Panc1 (cell line): ENCODE results near the gene ABCC3. TPM values are rescaled to one million over a fixed set of nuclear protein-coding genes. Genes with fewer than 3 reads are reported as not detected.

Source experiments
- ATAC-seq: fragments of 200-7000 bp; cut with Tn5 transposase; 2 replicates; pipeline ENCODE4 v1.9.1; 2020; ENCODE audit warnings: mild to moderate bottlenecking, moderate library complexity
- BruUV-seq: library from RNA; stranded (reverse); fragments of 400-500 nt; replicated peaks from 2 replicates; lab custom pipeline; 2021; lab: Mats Ljungman, UMichigan
- CTCF ChIA-PET: fragments of 300-600 bp; sonication (Branson Sonifier 250); formaldehyde crosslinking; loops from one replicate; lab custom pipeline; 2022; ENCODE audit warnings: antibody characterized with exemption; lab: Charles Lee
- POLR2A ChIA-PET: fragments of 300-600 bp; sonication (Branson Sonifier 250); formaldehyde crosslinking; loops from one replicate; lab custom pipeline; 2022; ENCODE audit warnings: antibody characterized with exemption; lab: Charles Lee
- DNase-seq: peaks from one replicate; pipeline ENCODE4 v3.0.0-alpha.2; 2010; ENCODE audit warnings: low read depth, low spot score
- H3K27ac ChIP-seq: 2 replicates; pipeline ENCODE4 v1.5.1; 2011; ENCODE audit warnings: mild to moderate bottlenecking, low read length, inconsistent platforms
- H3K27me3 ChIP-seq: fragments of 200-500 bp; sonication (Bioruptor generic); 2 replicates; pipeline ENCODE4 v1.6.0; 2014; ENCODE audit warnings: low read length, inconsistent platforms; ENCODE audit not compliant: control insufficient read depth, insufficient read depth
- H3K36me3 ChIP-seq: fragments of 200-500 bp; sonication (Bioruptor generic); 2 replicates; pipeline ENCODE4 v1.5.1; 2014; ENCODE audit warnings: inconsistent platforms, mild to moderate bottlenecking, low read length, moderate library complexity; ENCODE audit not compliant: control insufficient read depth, insufficient read depth
- H3K4me1 ChIP-seq: 2 replicates; pipeline ENCODE4 v1.5.1; 2011; ENCODE audit warnings: inconsistent platforms, mild to moderate bottlenecking, low read length, moderate library complexity; ENCODE audit not compliant: control insufficient read depth, insufficient read depth
- H3K4me3 ChIP-seq, 2 experiments: 2 replicates each; pipeline ENCODE4 v1.5.1; 2011 to 2012; ENCODE audit warnings: low read depth in 2 of 2, low read length in 2 of 2, mild to moderate bottlenecking in 2 of 2, inconsistent platforms in 1 of 2, moderate library complexity in 1 of 2
- H3K9me3 ChIP-seq: fragments of 200-500 bp; sonication (Bioruptor generic); 2 replicates; pipeline ENCODE4 v1.5.1; 2014; ENCODE audit warnings: low read depth, mild to moderate bottlenecking, inconsistent platforms, low read length, moderate library complexity; ENCODE audit not compliant: control insufficient read depth, insufficient read depth
- CTCF ChIP-seq: fragments of 450-650 bp; IDR thresholded peaks from 2 replicates; pipeline ENCODE4 v1.5.1; 2017; ENCODE audit warnings: mild to moderate bottlenecking
- POLR2AphosphoS5 ChIP-seq: IDR thresholded peaks from 2 replicates; pipeline ENCODE4 v1.6.1; 2012; ENCODE audit warnings: mild to moderate bottlenecking, low read depth, low read length, moderate library complexity
- REST ChIP-seq, 2 experiments: IDR thresholded peaks; 2 replicates each; pipeline ENCODE4 v1.6.1; 2011 to 2012; ENCODE audit warnings: low read depth in 2 of 2, control low read depth in 1 of 2, low read length in 1 of 2, mild to moderate bottlenecking in 1 of 2, moderate library complexity in 1 of 2; ENCODE audit not compliant: insufficient read depth in 1 of 2
- SIN3A ChIP-seq: IDR thresholded peaks from 2 replicates; pipeline ENCODE4 v1.6.1; 2012; ENCODE audit warnings: low read depth, mild to moderate bottlenecking, low read length, moderate library complexity, borderline replicate concordance; ENCODE audit not compliant: insufficient read depth
- TCF7L2 ChIP-seq: IDR thresholded peaks from 2 replicates; pipeline ENCODE4 v1.6.1; 2011; ENCODE audit warnings: mild to moderate bottlenecking, low read depth, low read length, inconsistent platforms
- in situ Hi-C: cut with HindIII; loops from 2 replicates; pipeline ENCODE4 v1.10.0; 2016; ENCODE audit warnings: low sequenced_read_pairs, low pct_unique_long_range_greater_than_20kb
- intact Hi-C: fragments of 100-400 bp; cut with micrococcal nuclease; formaldehyde crosslinking; loops from one replicate; pipeline ENCODE4 v1.10.0; 2022; ENCODE audit not compliant: unreplicated experiment
- total RNA-seq: library from RNA; stranded (reverse); gene quantifications from one replicate; pipeline ENCODE4 v1.2.1, GENCODE V29; 2021; ENCODE audit not compliant: unreplicated experiment

The ABCC3 gene
- total RNA-seq, 1 experiment from 2014 or later: 128 TPM

- ATAC-seq (peak; percentile 98), DNase-seq (no peak)
- Histone ChIP-seq H3K9me3 (no peaks in the 10 kb centered on the region), H3K27me3 (no peaks in the 10 kb centered on the region), H3K36me3 (peaks cover 15% of the 10 kb centered on the region; the same call in 1 of the 2 replicates), H3K27ac (peak within 1 kb of the TSS; percentile 85), H3K4me1 (peaks cover 25% of the 10 kb centered on the region), H3K4me3 (peak within 1 kb of the TSS; percentile 90 to 98)
- no TSS peak for BruUV-seq
- in situ Hi-C loops: no loop called here
- no peak for TF ChIP-seq CTCF
- 0 out of 4 replicates have a peak, but pooled peaks of 1 of the 2 experiments have one; percentile 18 for TF ChIP-seq REST (IDR thresholded peaks at IDR 0.05; ENCODE audit: insufficient read depth in 1 of 2, low read depth in 2 of 2, low read length in 1 of 2)
- TF ChIP-seq SIN3A: no peak; the same call in 1 of the 2 replicates
- peak; percentile 75; the same call in 1 of the 2 replicates for TF ChIP-seq TCF7L2
- peak; percentile 98 for TF ChIP-seq POLR2AphosphoS5
- ChIA-PET POLR2A (interaction anchor here (0.6 to 1.8 kb wide), 2 partner anchors 10 to 147 kb away, joined by 6 read pairs; partner anchors contain the start of gene TOB1), CTCF (interaction anchor here (1.0 kb wide), 1 partner anchor 12 kb away, joined by 3 read pairs; no protein-coding TSS in a partner anchor)
- intact Hi-C loops: no loop called here
Measured at GRCh38 chr17:50719144-50719923, 84.7 kb downstream of the ABCC3 start, which contains the start of gene LUC7L3. Gene LUC7L3 (plus strand): TSS chr17:50719603. CDS start chr17:50719733, 130 bp downstream.

- in situ Hi-C loops: no loop called here
- Histone ChIP-seq H3K4me1 (peaks cover 25% of the 10 kb centered on the region), H3K36me3 (peaks cover 15% of the 10 kb centered on the region; the same call in 1 of the 2 replicates), H3K27ac (peak overlapping the region; percentile 85), H3K27me3 (no peaks in the 10 kb centered on the region), H3K9me3 (no peaks in the 10 kb centered on the region), H3K4me3 (peak overlapping the region; percentile 90 to 98)
- TSS peak; percentile 81 for BruUV-seq
- no peak for ATAC-seq
- no peak for DNase-seq
- TF ChIP-seq POLR2AphosphoS5: no peak
- 0 out of 2 replicates have a peak, but pooled peaks have one; percentile 23 for TF ChIP-seq SIN3A
- TF ChIP-seq REST (IDR thresholded peaks at IDR 0.05; ENCODE audit: insufficient read depth in 1 of 2, low read depth in 2 of 2, low read length in 1 of 2): 0 out of 4 replicates have a peak, but pooled peaks of 1 of the 2 experiments have one; percentile 11
- intact Hi-C loops: no loop called here
- ChIA-PET CTCF (interaction anchor here (1.0 kb wide), 1 partner anchor 13 kb away, joined by 3 read pairs; no protein-coding TSS in a partner anchor), POLR2A (interaction anchor here (0.6 kb wide), 1 partner anchor 146 kb away, joined by 6 read pairs; the partner anchor contains the start of gene TOB1)
Measured at GRCh38 chr17:50719924-50720794, 85.5 kb downstream of the ABCC3 start.
